ENCODE measurements around the gene PIGZ.

Gene PIGZ

DNA sequence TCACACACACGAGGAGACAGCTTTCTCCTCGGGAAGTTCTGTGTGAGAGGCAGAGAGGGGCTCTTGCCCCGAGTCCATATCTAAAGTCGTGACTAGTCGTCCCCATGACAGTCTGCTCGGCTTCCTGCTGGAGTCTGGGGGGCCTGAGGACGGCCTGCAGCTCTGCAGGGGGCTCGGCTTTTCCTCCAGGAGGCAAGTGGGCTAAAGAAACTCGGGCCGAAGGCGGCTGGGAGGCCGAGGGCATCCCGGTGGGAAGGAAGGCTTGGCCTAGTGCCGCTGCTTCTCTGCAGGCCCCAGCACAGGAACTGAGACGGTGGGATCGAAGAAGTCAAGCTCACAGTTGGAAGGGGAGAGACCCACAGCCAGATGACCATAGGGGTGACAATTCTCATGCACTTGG is 25.4 kb upstream of the PIGZ start:
- no peaks in the 10 kb centered on the region for H3K4me1 Mint-ChIP-seq (ENCODE audit: low read depth)
- H3K36me3 Mint-ChIP-seq (ENCODE audit: low read depth), result no peaks in the 10 kb centered on the region
- H3K27me3 Mint-ChIP-seq, result no peaks in the 10 kb centered on the region
- H3K9me3 Mint-ChIP-seq, result no peaks in the 10 kb centered on the region
- no peak overlapping the region for H3K4me3 Mint-ChIP-seq
- no peak overlapping the region for H3K27ac Mint-ChIP-seq

DNA sequence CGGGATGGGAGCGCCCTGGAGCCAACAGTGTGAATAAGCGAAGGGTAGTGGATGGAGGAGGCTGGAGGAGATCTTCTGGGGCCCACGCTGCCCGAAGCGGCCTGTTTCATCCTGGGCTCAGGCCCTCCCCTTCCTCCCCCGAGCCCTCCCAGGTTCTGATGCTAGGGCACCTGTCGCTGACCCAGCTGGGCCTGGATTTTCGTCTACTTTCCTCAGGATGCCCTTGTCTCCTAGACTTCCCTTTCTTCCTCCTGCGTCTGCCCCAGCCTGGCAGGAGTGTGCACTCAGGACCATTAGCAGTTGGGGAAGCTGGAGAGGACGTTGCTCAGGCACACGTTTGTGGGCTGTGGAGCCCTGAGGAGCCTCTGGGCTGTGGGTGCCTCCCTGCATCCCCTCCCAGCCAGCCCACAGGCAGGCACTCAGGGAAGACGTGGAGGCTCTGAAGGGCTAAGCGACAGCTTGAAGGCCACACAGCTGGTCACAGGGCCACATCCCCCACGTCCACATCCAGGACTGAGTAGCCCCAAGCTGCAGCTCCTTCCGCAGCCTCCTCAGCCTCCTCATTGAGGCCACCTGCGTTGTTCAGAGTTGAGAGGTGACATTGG is 23.9 kb upstream of the PIGZ start:
- no peak overlapping the region for H3K4me3 Mint-ChIP-seq
- no peaks in the 10 kb centered on the region for H3K27me3 Mint-ChIP-seq
- no peaks in the 10 kb centered on the region for H3K9me3 Mint-ChIP-seq
- no peaks in the 10 kb centered on the region for H3K4me1 Mint-ChIP-seq (ENCODE audit: low read depth)
- H3K36me3 Mint-ChIP-seq (ENCODE audit: low read depth), result no peaks in the 10 kb centered on the region
- H3K27ac Mint-ChIP-seq, result no peak overlapping the region

DNA sequence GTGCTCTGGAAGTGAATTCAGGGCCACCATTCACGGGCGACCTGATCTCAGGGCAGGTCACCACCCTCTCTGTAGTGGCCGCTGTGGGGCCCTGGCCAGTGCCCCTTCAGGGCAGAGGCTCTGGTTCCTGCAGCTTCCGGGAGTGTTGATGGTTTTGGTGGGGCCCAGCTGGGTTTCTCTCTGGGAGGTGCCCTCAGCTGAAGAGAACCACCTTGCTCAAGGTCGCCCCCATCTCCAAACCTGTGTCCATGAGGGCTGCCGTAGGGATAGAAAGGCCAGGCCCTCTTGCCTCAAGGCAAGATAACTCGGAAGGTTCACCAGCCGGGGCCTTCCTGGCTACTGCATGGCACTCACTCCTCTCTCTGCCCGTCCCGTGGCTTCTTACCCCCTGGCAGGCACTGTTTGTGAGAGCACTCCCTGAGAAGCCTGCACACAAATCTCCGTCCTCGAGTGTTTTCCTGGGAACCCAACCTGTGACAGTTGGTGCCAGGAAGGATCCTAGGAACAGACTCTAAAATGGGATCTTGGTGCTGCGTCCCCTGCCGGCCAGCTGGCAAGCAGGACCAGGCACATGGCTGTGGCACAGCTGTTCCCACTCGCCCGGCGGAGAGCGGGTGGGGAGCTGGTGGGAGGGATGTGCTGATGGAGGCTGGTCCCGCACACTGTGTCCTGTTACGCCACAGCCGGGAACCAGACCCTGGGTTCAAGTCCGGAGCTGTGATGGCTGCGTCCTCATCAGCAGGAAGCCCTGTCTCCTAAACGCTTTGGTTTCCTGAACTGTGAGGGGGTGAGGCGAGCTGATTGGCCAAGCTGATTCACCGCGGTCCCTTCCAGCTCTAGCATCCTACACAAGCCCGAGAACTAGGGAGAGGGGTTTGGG is 23.2 kb upstream of the PIGZ start:
- no peaks in the 10 kb centered on the region for H3K36me3 Mint-ChIP-seq (ENCODE audit: low read depth)
- no peaks in the 10 kb centered on the region for H3K4me1 Mint-ChIP-seq (ENCODE audit: low read depth)
- H3K9me3 Mint-ChIP-seq, result no peaks in the 10 kb centered on the region

DNA sequence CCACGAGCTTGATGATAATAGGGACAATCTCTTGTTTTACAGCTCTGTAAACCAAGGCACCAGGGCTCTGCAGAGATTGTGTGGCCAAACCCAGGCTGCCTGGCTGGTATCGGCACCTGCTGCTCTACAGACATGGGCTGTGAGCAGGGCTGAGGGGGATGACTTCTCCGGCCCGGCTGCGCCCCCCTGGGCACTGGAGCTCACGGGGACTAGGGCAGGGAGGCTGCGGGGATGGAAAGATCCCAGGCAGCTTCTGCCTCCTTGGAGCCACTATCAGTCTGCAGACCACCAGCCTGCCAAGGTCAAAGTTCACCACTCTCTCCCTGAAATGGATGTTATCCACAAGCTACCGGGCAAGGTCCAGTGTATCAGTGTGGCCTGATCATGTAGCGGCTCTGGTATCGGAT is 22.0 kb upstream of the PIGZ start:
- Mint-ChIP-seq H3K4me3 (no peak overlapping the region), H3K36me3 (ENCODE audit: low read depth) (no peaks in the 10 kb centered on the region), H3K9me3 (no peaks in the 10 kb centered on the region), H3K27me3 (no peaks in the 10 kb centered on the region), H3K4me1 (ENCODE audit: low read depth) (no peaks in the 10 kb centered on the region), H3K27ac (no peak overlapping the region)

More for the DNA sequence above, 23.2 kb upstream of the PIGZ start:
- Mint-ChIP-seq H3K4me3 (no peak overlapping the region), H3K27ac (no peak overlapping the region), H3K27me3 (no peaks in the 10 kb centered on the region)

DNA sequence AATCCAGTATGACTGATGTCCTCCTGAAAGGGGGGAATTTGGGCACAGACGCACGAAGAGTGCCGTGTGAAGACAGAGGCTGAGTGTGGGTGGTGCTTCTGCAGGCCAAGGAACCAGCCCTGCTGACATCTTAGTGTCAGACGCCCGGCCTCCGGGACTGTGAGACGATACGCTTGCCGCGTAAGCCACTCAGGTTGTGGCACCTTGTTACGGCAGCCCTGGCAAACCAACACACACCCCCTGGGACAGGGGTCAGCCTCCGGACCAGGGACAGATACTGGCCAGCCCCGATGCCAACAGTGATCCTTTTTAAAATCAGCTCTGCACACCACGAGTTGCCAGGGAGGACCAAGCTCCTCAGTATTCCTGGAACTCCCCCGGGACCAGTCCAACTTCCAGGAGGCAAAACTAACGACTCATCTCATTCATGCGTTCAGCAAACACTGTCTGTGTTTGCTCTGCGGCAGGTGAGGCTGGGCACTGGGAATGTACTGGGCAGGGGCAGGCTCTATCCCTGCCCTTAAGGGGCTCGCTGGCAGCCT is 21.2 kb upstream of the PIGZ start:
- Mint-ChIP-seq H3K27ac (no peak overlapping the region), H3K4me3 (no peak overlapping the region), H3K9me3 (no peaks in the 10 kb centered on the region), H3K36me3 (ENCODE audit: low read depth) (no peaks in the 10 kb centered on the region), H3K4me1 (ENCODE audit: low read depth) (no peaks in the 10 kb centered on the region), H3K27me3 (no peaks in the 10 kb centered on the region)

DNA sequence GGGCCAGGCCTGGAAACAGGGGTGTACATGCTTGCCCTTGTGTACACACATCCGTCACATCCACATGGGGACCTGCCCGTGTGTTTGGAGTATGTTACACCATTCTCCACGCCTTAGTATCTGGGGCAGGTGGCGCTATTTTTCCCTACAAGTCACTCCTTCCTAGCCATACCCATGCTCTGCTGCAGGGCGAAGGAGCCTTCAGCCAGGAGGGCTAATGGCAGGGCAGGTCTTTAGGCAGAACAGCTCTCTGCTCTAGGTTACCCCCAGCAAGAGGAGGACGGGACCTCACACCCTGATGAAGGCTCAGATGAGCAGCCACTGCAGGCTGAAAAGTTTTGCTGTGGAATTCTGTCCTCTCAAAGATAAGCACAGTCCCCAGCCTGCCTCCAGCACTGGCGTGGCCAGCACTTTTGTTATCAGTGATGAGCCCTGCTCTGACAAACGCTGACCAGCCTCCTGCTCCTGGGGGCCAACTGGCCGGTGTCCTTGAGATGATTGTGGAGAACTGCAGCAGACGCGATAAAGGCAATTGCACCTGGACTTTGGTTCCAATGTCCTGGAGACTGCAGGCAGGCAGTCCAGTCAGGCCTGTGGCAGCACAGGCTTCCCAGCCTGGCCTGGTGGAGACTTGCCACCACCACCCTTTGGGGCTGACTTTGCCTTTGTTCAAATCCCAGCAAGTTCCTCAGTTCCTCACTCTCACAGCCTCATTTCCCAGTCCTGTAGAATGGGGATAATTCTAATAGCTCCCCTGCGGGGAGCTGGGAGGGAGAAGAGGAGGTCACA is 19.8 kb upstream of the PIGZ start:
- Mint-ChIP-seq H3K4me1 (ENCODE audit: low read depth) (no peaks in the 10 kb centered on the region), H3K36me3 (ENCODE audit: low read depth) (no peaks in the 10 kb centered on the region), H3K27ac (no peak overlapping the region), H3K4me3 (no peak overlapping the region), H3K27me3 (peaks cover 6% of the 10 kb centered on the region), H3K9me3 (no peaks in the 10 kb centered on the region)

DNA sequence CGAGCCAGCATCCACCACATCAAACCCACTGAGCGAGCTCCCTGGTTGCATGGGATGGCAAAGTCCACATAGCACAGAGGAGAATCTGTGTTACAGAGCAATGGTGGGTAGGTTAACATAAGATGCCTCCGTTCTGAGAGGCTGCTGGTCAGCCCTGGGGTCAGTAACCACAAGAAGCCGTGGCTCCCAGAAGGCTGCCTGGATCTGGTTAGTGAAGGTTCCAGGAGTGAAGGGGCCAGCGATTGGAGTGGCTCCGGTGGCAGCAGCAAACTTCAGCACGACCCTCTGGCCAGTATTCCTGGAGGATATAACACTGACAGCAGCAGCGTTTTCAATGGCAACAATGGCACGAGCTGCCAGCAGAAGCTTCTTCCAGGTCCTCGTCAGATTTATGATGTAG is 18.4 kb upstream of the PIGZ start:
- Mint-ChIP-seq H3K27me3 (peaks cover 10% of the 10 kb centered on the region), H3K36me3 (ENCODE audit: low read depth) (no peaks in the 10 kb centered on the region), H3K27ac (no peak overlapping the region), H3K9me3 (no peaks in the 10 kb centered on the region), H3K4me1 (ENCODE audit: low read depth) (no peaks in the 10 kb centered on the region), H3K4me3 (no peak overlapping the region)

DNA sequence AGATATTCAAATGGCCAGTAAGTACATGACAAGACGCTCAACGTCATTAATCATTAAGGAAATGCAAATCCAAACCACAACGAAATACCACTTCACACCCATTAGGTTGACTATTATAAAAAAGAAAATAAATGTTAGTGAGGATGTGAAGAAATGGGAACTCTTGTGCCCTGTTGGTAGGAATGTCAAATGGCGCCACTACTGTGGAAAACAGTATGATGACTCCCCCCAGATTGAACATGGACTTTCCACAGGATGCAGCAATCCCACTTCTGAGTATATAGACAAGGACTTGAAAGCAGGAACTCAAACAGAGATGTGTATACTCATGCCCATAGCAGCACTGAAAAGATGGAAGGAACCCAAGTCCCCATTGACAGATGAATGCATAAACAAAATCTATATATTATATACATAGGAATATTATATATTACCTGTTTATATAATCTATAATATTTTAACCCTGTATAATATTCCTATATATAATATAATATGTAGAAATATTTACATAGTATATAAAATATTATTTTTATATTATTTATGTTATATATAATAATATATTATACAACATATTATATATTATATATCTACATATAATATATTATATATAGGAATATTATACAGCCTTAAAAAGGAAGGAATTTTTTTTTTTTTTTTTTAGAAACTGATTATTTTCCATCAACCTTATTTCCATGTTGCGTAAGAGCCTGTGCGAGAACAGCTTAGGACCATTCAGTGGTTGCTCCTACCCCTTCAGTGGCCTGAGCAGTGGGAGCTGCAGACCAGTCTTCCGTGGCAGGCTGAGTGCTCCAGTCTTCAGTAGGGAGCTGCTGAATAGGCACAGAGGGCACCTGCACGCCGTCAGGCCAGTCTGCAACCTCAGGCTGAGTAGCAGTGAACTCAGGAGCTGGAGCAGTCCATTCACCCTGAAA is 17.6 kb upstream of the PIGZ start:
- no peaks in the 10 kb centered on the region for H3K36me3 Mint-ChIP-seq (ENCODE audit: low read depth)
- no peaks in the 10 kb centered on the region for H3K4me1 Mint-ChIP-seq (ENCODE audit: low read depth)
- H3K27ac Mint-ChIP-seq, result no peak overlapping the region
- H3K9me3 Mint-ChIP-seq, result peaks cover 4% of the 10 kb centered on the region
- peaks cover 15% of the 10 kb centered on the region for H3K27me3 Mint-ChIP-seq
- no peak overlapping the region for H3K4me3 Mint-ChIP-seq

DNA sequence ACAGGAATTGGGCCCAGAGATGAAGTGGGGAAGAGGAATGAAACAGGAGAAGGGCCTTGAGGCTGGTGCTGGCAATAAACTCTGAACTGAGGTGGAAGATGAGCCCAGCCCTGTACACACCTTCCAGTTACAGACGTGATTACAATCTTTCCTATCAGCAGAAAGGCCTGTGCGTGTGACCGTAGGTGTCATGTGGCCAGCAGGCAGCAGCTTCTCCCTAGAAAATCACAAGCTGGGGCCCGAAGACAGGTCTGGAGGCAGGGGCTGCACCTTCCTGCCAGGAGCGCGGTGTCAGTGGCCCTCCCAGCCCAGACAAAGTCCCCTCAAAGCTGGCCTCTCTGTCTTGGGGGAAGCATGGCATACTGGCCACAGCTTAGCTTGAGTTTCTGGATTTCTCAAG is 16.7 kb upstream of the PIGZ start:
- H3K27me3 Mint-ChIP-seq, result peaks cover 18% of the 10 kb centered on the region
- no peak overlapping the region for H3K4me3 Mint-ChIP-seq
- peaks cover 4% of the 10 kb centered on the region for H3K9me3 Mint-ChIP-seq
- H3K27ac Mint-ChIP-seq, result no peak overlapping the region
- no peaks in the 10 kb centered on the region for H3K4me1 Mint-ChIP-seq (ENCODE audit: low read depth)
- no peaks in the 10 kb centered on the region for H3K36me3 Mint-ChIP-seq (ENCODE audit: low read depth)

DNA sequence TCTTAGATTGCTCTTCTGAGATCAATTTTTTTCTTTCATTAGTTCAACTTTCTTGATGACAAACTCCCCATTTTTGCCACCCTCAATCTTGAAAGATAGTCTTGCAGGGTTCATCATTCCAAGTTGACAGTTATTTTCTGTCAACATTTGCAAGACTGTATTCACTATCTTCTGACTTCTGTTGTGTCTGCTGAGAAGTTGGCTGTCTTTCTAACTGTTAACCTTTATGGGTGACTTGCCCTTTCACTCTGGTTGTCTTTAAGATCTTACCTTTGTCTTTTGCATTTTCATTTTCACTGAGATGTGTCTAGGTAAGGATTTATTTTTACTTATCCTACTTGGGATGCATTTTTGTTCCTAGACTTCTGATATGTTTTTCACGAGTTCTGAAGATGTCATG is 14.6 kb upstream of the PIGZ start:
- H3K27me3 Mint-ChIP-seq, result peaks cover 22% of the 10 kb centered on the region
- no peaks in the 10 kb centered on the region for H3K36me3 Mint-ChIP-seq (ENCODE audit: low read depth)
- no peak overlapping the region for H3K4me3 Mint-ChIP-seq
- no peaks in the 10 kb centered on the region for H3K4me1 Mint-ChIP-seq (ENCODE audit: low read depth)
- no peak overlapping the region for H3K27ac Mint-ChIP-seq
- H3K9me3 Mint-ChIP-seq, result peaks cover 4% of the 10 kb centered on the region

DNA sequence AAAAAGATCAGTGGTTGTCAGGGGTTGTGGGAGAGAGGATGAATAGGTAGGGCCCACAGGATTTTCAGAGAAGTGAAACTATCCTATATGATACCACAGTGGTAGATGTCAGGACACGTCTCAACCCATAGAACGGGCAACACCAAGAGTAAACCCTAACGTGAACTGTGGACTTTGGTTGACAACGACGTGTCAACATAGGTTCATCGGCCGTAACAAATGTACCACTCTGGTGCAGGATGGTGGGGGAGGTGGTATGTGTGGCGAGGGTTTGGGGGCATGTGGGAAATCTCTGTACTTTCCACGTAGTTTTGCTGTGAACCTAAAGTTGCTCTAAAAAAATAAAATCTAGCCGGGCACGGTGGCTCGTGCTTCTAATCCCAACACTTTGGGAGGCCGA is 13.0 kb upstream of the PIGZ start:
- H3K9me3 Mint-ChIP-seq, result peaks cover 4% of the 10 kb centered on the region
- H3K27me3 Mint-ChIP-seq, result peaks cover 23% of the 10 kb centered on the region
- no peaks in the 10 kb centered on the region for H3K4me1 Mint-ChIP-seq (ENCODE audit: low read depth)
- H3K27ac Mint-ChIP-seq, result no peak overlapping the region
- no peaks in the 10 kb centered on the region for H3K36me3 Mint-ChIP-seq (ENCODE audit: low read depth)
- H3K4me3 Mint-ChIP-seq, result no peak overlapping the region

DNA sequence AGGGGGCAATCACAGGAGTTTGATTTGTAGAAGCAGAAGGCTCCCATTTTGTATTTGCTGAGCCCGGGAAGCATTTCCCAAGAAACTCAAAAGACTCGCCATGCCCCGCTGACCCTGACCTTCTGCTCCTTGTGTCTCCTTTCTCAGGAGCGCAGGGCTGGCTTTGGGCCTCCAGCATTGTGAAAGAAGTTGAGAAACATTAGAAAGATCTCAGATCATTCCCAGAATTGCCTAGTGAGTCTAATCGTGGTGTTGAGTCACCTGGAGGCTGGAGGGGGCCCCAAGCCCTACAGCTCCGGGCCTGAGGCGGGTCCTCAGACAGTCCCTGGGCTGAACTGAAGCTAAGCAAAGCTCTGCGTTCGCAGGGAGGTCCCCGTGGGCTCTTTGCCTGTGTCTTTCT is 10.9 kb upstream of the PIGZ start:
- Mint-ChIP-seq H3K27ac (no peak overlapping the region), H3K4me3 (no peak overlapping the region), H3K4me1 (ENCODE audit: low read depth) (no peaks in the 10 kb centered on the region), H3K36me3 (ENCODE audit: low read depth) (no peaks in the 10 kb centered on the region), H3K9me3 (peaks cover 4% of the 10 kb centered on the region), H3K27me3 (peaks cover 23% of the 10 kb centered on the region)

DNA sequence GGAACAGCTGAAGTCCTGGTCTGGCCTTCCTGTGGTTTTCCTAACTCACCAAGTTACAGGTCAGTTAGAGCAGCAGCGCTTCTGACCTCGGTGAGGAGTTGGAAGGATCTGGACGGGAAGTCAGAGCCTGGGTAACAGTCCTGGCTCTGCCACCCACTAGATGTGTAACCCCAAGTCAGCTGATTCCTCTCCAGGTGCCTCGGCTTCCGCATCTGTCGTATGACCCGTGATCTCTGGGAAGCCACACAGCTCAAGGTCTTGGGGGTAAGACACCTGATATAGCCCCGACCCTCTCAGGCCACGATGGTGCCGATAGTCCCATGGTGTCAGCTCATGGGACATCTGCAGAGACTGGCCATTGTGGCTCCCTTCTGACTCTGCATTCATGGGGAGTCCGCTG is 8.3 kb upstream of the PIGZ start:
- no peak overlapping the region for H3K27ac Mint-ChIP-seq
- peaks cover 13% of the 10 kb centered on the region for H3K27me3 Mint-ChIP-seq
- no peaks in the 10 kb centered on the region for H3K36me3 Mint-ChIP-seq (ENCODE audit: low read depth)
- H3K4me1 Mint-ChIP-seq (ENCODE audit: low read depth), result no peaks in the 10 kb centered on the region
- no peak overlapping the region for H3K4me3 Mint-ChIP-seq
- H3K9me3 Mint-ChIP-seq, result peaks cover 4% of the 10 kb centered on the region

DNA sequence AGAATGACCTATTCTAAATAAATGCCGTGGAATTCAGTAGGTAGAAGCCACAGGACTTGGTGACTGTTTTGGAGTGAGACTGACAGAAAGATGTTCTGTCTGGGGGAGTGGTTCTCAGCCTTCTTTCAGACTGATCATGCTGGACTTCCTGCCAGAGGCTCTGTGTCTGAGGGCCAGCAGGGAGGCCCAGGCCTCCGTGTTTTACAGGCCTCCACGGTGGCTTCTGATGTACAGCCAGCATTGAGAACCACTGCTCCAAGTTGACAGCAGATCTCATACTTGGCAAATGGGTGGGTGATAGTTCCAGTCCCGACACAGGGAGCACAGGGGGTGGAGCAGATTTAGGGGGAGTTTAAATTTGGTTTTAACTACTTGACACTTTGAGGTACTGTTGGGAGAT is 6.7 kb upstream of the PIGZ start:
- H3K27ac Mint-ChIP-seq, result no peak overlapping the region
- no peak overlapping the region for H3K4me3 Mint-ChIP-seq
- no peaks in the 10 kb centered on the region for H3K9me3 Mint-ChIP-seq
- H3K36me3 Mint-ChIP-seq (ENCODE audit: low read depth), result no peaks in the 10 kb centered on the region
- H3K4me1 Mint-ChIP-seq (ENCODE audit: low read depth), result peaks cover 3% of the 10 kb centered on the region
- peaks cover 12% of the 10 kb centered on the region for H3K27me3 Mint-ChIP-seq
